A549 treated with Mapracorat at 1 μM for 4 hours (cell line): ENCODE results near the gene OR8K3. TPM values are rescaled to one million over a fixed set of nuclear protein-coding genes. Genes with fewer than 3 reads are reported as not detected.

Experiments
- total RNA-seq: library from RNA; stranded (reverse); fragments of 200-300 nt; extraction: Qiagen RNA extraction; gene quantifications from 5 replicates; pipeline ENCODE4 v1.2.3, GENCODE V29; 2022

OR8K3 gene
- not detected in 5 replicates for total RNA-seq

GRCh38 chr11:56314844-56315243 is at the start of gene OR8K3:
Gene OR8K3, plus strand, starts transcription at chr11:56315144. Its CDS starts 3,163 bp downstream, at chr11:56318307.

GRCh38 chr11:56273854-56274253 is 41.1 kb upstream of the OR8K3 start, which contains the start of gene OR5T1:
Gene OR5T1, plus strand, starts transcription at chr11:56274154. Its CDS starts 1,485 bp downstream, at chr11:56275639.

GRCh38 chr11:56292154-56292553 is 22.8 kb upstream of the OR8K3 start, which contains the start of gene OR8H1:
Gene OR8H1, minus strand, starts transcription at chr11:56292254. Its CDS starts 1,192 bp downstream, at chr11:56291062.

GRCh38 chr11:56345739-56346138 is 30.8 kb downstream of the OR8K3 start, which contains the start of gene OR8K1:
Gene OR8K1, plus strand, starts transcription at chr11:56346039. Its CDS starts 0 bp downstream, at chr11:56346039.

GRCh38 chr11:56353991-56354390 is 39.0 kb downstream of the OR8K3 start, which contains the start of gene OR8J1:
Gene OR8J1, plus strand, starts transcription at chr11:56354291. Its CDS starts 5,956 bp downstream, at chr11:56360247.

Other genes with a start within 250 kb of the OR8K3 start
- gene OR8I2, start 221.8 kb upstream of the OR8K3 start, total RNA-seq: not detected in 5 replicates
- not detected in 5 replicates for gene OR8H2, start 211.5 kb upstream of the OR8K3 start, total RNA-seq
- not detected in 5 replicates for gene OR8H3, start 192.8 kb upstream of the OR8K3 start, total RNA-seq
- gene OR8J3, start 174.9 kb upstream of the OR8K3 start, total RNA-seq: not detected in 5 replicates
- not detected in 5 replicates for gene OR8K5, start 154.8 kb upstream of the OR8K3 start, total RNA-seq
- not detected in 5 replicates for gene OR5J2, start 138.5 kb upstream of the OR8K3 start, total RNA-seq
- gene OR5T2, start 80.9 kb upstream of the OR8K3 start, total RNA-seq: not detected in 5 replicates
- not detected in 5 replicates for gene OR5T3, start 62.9 kb upstream of the OR8K3 start, total RNA-seq
- gene OR5T1, start 41.0 kb upstream of the OR8K3 start, total RNA-seq: not detected in 5 replicates
- not detected in 5 replicates for gene OR8H1, start 22.9 kb upstream of the OR8K3 start, total RNA-seq
- not detected in 5 replicates for gene OR8K1, start 30.9 kb downstream of the OR8K3 start, total RNA-seq
- not detected in 5 replicates for gene OR8J1, start 39.1 kb downstream of the OR8K3 start, total RNA-seq
- gene OR8U1, start 60.5 kb downstream of the OR8K3 start, total RNA-seq: not detected in 5 replicates
- gene OR5AL1, start 97.6 kb downstream of the OR8K3 start, total RNA-seq: not detected in 5 replicates
- not detected in 5 replicates for gene OR5M3, start 158.2 kb downstream of the OR8K3 start, total RNA-seq
- not detected in 5 replicates for gene OR5M8, start 176.2 kb downstream of the OR8K3 start, total RNA-seq
- gene OR5M11, start 228.1 kb downstream of the OR8K3 start, total RNA-seq: not detected in 5 replicates